Measurements from ENCODE around the gene PITPNM2.

DNA sequence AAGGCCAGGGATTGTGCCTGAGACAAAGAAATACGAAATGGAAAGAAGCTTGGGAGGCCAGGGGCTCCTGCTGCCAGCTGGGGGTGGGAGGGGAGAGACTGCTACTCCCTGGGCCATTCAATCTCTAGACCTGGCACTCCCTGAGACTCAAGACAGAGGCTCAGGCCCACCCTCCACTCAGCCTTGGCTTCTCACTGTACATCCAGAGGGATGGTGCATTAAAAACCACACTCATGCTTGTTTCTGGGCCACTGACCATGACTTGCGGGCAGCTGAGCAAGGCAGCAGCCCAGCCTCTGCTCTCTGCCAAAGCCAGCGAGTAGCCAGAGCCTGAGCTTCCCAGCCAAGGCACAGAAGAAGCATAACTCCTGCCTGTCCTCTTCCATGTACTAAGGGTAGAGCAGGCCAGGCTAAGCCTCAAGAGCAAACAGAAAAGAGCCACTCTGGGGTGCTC lies 41.5 kb downstream of the PITPNM2 start:
- TF ChIP-seq, protein P1, sequence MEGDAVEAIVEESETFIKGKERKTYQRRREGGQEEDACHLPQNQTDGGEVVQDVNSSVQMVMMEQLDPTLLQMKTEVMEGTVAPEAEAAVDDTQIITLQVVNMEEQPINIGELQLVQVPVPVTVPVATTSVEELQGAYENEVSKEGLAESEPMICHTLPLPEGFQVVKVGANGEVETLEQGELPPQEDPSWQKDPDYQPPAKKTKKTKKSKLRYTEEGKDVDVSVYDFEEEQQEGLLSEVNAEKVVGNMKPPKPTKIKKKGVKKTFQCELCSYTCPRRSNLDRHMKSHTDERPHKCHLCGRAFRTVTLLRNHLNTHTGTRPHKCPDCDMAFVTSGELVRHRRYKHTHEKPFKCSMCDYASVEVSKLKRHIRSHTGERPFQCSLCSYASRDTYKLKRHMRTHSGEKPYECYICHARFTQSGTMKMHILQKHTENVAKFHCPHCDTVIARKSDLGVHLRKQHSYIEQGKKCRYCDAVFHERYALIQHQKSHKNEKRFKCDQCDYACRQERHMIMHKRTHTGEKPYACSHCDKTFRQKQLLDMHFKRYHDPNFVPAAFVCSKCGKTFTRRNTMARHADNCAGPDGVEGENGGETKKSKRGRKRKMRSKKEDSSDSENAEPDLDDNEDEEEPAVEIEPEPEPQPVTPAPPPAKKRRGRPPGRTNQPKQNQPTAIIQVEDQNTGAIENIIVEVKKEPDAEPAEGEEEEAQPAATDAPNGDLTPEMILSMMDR (IDR thresholded peaks at IDR 0.05), result no peak
- no peak for TF ChIP-seq POLR2AphosphoS5 (IDR thresholded peaks at IDR 0.05)
- TF ChIP-seq POLR2A (IDR thresholded peaks at IDR 0.05), result no peak
